ENCODE data around the gene TENM4.
A peak's percentile ranks its signal among the peaks of the same experiment; 100 is the strongest.

DNA sequence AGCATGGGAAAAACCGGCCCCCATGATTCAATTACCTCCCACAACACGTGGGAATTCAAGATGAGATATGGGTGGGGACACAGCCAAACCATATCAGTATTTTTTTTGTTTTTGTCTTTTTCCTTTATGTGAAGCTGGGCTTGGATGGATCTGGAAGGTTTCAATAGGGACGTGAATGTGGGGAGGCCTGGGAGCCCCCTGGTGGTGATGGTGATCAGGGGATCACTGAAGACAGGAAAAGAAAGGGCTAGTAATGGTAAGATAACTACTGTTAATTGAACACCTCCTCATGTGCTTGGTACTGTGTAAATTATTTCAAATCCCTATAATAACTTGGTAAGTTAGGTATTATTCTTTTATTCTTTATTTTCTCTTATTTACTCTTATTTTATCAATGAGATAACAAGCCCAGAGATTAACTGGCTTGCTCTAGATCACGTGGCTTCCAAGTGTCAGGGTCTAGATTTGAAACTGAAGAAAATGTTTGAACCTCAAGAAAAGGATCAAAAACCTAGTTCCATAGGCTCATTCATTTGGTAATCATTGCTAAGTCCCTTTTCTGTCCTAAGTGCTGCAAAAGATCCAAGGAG lies 364.2 kb downstream of the TENM4 start:
- TF ChIP-seq, protein P1, sequence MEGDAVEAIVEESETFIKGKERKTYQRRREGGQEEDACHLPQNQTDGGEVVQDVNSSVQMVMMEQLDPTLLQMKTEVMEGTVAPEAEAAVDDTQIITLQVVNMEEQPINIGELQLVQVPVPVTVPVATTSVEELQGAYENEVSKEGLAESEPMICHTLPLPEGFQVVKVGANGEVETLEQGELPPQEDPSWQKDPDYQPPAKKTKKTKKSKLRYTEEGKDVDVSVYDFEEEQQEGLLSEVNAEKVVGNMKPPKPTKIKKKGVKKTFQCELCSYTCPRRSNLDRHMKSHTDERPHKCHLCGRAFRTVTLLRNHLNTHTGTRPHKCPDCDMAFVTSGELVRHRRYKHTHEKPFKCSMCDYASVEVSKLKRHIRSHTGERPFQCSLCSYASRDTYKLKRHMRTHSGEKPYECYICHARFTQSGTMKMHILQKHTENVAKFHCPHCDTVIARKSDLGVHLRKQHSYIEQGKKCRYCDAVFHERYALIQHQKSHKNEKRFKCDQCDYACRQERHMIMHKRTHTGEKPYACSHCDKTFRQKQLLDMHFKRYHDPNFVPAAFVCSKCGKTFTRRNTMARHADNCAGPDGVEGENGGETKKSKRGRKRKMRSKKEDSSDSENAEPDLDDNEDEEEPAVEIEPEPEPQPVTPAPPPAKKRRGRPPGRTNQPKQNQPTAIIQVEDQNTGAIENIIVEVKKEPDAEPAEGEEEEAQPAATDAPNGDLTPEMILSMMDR (IDR thresholded peaks at IDR 0.05 in 4 of 5, conservative IDR thresholded peaks at IDR 0.05 in 1 of 5) = peak; percentile 5 to 52 (median 30)
- no peak for TF ChIP-seq POLR2A (IDR thresholded peaks at IDR 0.05)

Data from gastrocnemius medialis (tissue), 4 donors.